ENCODE measurements around the gene PRKCA.

The PRKCA gene

DNA sequence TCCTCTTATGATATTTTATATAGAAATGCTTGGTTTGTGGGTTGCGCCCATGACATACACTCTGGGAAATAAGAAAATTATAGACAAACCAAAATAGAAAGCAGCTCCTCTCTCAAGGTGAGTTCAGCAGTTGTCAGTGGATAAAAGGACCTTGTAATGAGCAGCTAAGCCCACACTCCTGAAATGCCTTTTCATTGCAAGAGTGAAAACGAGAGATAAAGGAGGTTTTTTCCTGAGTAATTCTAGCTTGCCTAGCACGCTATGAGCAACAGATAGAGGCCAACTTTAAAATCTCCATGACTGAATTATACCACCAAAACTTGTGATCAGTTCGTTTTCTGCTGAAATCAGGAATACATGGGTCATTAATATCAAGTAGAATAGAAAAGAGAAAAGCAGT lies 270.7 kb downstream of the PRKCA start:
- H3K4me1 ChIP-seq (ENCODE audit: control insufficient read depth in 1 of 2, insufficient read depth in 1 of 2, low read depth in 1 of 2, low read length in 1 of 2), result no peaks in the 10 kb centered on the region
- H3K27ac ChIP-seq, result no peak overlapping the region
- H3K9me3 ChIP-seq, result no peaks in the 10 kb centered on the region
- H3K36me3 ChIP-seq, result no peaks in the 10 kb centered on the region
- H3K4me3 ChIP-seq (ENCODE audit: low read depth in 1 of 2, low read length in 1 of 2), result no peak overlapping the region
- TF ChIP-seq CTCF (IDR thresholded peaks at IDR 0.05), result no peak
- H3K27me3 ChIP-seq, result no peaks in the 10 kb centered on the region

GRCh38 chr17:66574123-66574522 lies 271.7 kb downstream of the PRKCA start:
- no peak for TF ChIP-seq CTCF (IDR thresholded peaks at IDR 0.05)
- Histone ChIP-seq H3K27ac (no peak overlapping the region), H3K36me3 (no peaks in the 10 kb centered on the region), H3K27me3 (no peaks in the 10 kb centered on the region), H3K9me3 (no peaks in the 10 kb centered on the region), H3K4me3 (ENCODE audit: low read depth in 1 of 2, low read length in 1 of 2) (no peak overlapping the region), H3K4me1 (ENCODE audit: control insufficient read depth in 1 of 2, insufficient read depth in 1 of 2, low read depth in 1 of 2, low read length in 1 of 2) (peaks cover 0 to 3% of the 10 kb centered on the region in 2 experiments)

GRCh38 chr17:66576473-66576872 lies 274.1 kb downstream of the PRKCA start:
- H3K9me3 ChIP-seq, result no peaks in the 10 kb centered on the region
- TF ChIP-seq CTCF (IDR thresholded peaks at IDR 0.05), result no peak
- no peaks in the 10 kb centered on the region for H3K27me3 ChIP-seq
- no peak overlapping the region for H3K27ac ChIP-seq
- H3K36me3 ChIP-seq, result no peaks in the 10 kb centered on the region
- H3K4me3 ChIP-seq (ENCODE audit: low read depth in 1 of 2, low read length in 1 of 2), result no peak overlapping the region
- peaks cover 0 to 4% of the 10 kb centered on the region in 2 experiments for H3K4me1 ChIP-seq (ENCODE audit: control insufficient read depth in 1 of 2, insufficient read depth in 1 of 2, low read depth in 1 of 2, low read length in 1 of 2)

- H3K9me3 ChIP-seq, result no peaks in the 10 kb centered on the region
- H3K4me3 ChIP-seq (ENCODE audit: low read depth in 1 of 2, low read length in 1 of 2), result no peak overlapping the region
- H3K36me3 ChIP-seq, result no peaks in the 10 kb centered on the region
- TF ChIP-seq CTCF (IDR thresholded peaks at IDR 0.05), result no peak
- H3K27me3 ChIP-seq, result no peaks in the 10 kb centered on the region
- peaks cover 0 to 4% of the 10 kb centered on the region in 2 experiments for H3K4me1 ChIP-seq (ENCODE audit: control insufficient read depth in 1 of 2, insufficient read depth in 1 of 2, low read depth in 1 of 2, low read length in 1 of 2)
- no peak overlapping the region for H3K27ac ChIP-seq
These were observed 274.6 kb downstream of the PRKCA start for GRCh38 chr17:66577041-66577440.

- H3K27me3 ChIP-seq, result no peaks in the 10 kb centered on the region
- no peak overlapping the region for H3K4me3 ChIP-seq (ENCODE audit: low read depth in 1 of 2, low read length in 1 of 2)
- TF ChIP-seq CTCF (IDR thresholded peaks at IDR 0.05), result no peak
- no peak overlapping the region for H3K27ac ChIP-seq
- no peaks in the 10 kb centered on the region for H3K36me3 ChIP-seq
- H3K9me3 ChIP-seq, result no peaks in the 10 kb centered on the region
- peaks cover 0 to 4% of the 10 kb centered on the region in 2 experiments for H3K4me1 ChIP-seq (ENCODE audit: control insufficient read depth in 1 of 2, insufficient read depth in 1 of 2, low read depth in 1 of 2, low read length in 1 of 2)
These were observed 276.5 kb downstream of the PRKCA start for GRCh38 chr17:66578781-66579489.

All from neutrophil (primary cell).